H1 (cell line): ENCODE data around the gene UBD.

Experiments
- CBX5 ChIP-seq: fragments of 300-800, 300-1000 bp; sonication (generic); IDR thresholded peaks from 2 replicates; pipeline ENCODE4 v1.7.1; 2016; ENCODE audit warnings: antibody characterized with exemption, low read length, low read depth
- CREB1 ChIP-seq: IDR thresholded peaks from 2 replicates; pipeline ENCODE4 v1.6.1; 2012; ENCODE audit warnings: inconsistent platforms
- EZH2 ChIP-seq: fragments of 200-600 bp; sonication (generic); IDR thresholded peaks from 2 replicates; pipeline ENCODE4 v1.7.1; 2012; ENCODE audit warnings: low read depth, mild to moderate bottlenecking, moderate library complexity, low read length, inconsistent platforms; ENCODE audit not compliant: severe bottlenecking
- KDM5A ChIP-seq: fragments of 200-600 bp; IDR thresholded peaks from 2 replicates; pipeline ENCODE4 v1.7.1; 2012; ENCODE audit warnings: mild to moderate bottlenecking, low read length, inconsistent platforms, mixed read lengths
- PHF8 ChIP-seq: fragments of 200-600 bp; sonication (generic); conservative IDR thresholded peaks from 2 replicates; pipeline ENCODE4 v1.7.1; 2012; ENCODE audit warnings: low read depth, mild to moderate bottlenecking, inconsistent platforms, low read length, moderate library complexity
- POLR2A ChIP-seq, 2 experiments: IDR thresholded peaks; 1 replicate in 1 of 2; 2 replicates in 1 of 2; pipeline ENCODE4 v1.6.1; 2011; ENCODE audit warnings: low read depth in 2 of 2, low read length in 2 of 2, mild to moderate bottlenecking in 2 of 2; ENCODE audit errors: control extremely low read depth in 1 of 2
- TAF1 ChIP-seq: IDR thresholded peaks from 2 replicates; pipeline ENCODE4 v1.6.1; 2011; ENCODE audit warnings: mild to moderate bottlenecking, low read depth, low read length
- TF ChIP-seq, protein P1 (sequence below), 3 experiments: IDR thresholded peaks; 1 replicate in 2 of 3; 2 replicates in 1 of 3; pipeline versions ENCODE4 v1.5.1 to v1.6.1; 2011; ENCODE audit warnings: low read length in 3 of 3, mild to moderate bottlenecking in 3 of 3, inconsistent platforms in 2 of 3, low read depth in 1 of 3, moderate library complexity in 1 of 3; ENCODE audit not compliant: insufficient read depth in 1 of 3; ENCODE audit errors: control extremely low read depth in 1 of 3
- TF ChIP-seq, protein P2 (sequence below): IDR thresholded peaks from 2 replicates; pipeline ENCODE4 v1.6.1; 2012; ENCODE audit warnings: low read length, inconsistent platforms
- TF ChIP-seq, protein P3 (sequence below): IDR thresholded peaks from 2 replicates; pipeline ENCODE4 v1.6.1; 2011; ENCODE audit warnings: low read length, improper control_type of control experiment

DNA sequence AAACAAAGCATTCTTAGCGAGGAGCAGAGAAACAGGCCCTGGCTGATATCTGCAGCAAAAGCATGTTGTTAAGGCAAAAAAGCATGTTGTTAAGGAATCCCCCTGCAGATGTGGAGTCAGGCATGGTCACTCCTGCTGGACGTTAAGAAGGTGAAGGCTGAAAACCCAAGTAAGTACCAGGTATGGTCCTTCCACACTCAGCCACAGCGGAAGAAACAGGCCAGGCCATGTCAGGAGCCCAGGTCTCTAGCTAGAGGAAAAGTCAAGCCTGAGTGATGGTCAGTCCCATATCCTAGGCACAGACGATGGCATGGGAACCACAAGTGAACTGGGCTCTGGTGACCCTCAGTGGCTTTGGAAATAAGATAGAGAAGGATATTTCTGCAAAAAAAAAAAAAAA is 39.3 kb downstream of the UBD start:
- TF ChIP-seq POLR2A (IDR thresholded peaks at IDR 0.05; ENCODE audit: control extremely low read depth in 1 of 2, low read depth in 2 of 2, low read length in 2 of 2) (no peak), CREB1 (no peak), CBX5 (no peak), EZH2 (no peak), KDM5A (no peak), TAF1 (no peak), PHF8 (no peak)
- TF ChIP-seq, protein P1, sequence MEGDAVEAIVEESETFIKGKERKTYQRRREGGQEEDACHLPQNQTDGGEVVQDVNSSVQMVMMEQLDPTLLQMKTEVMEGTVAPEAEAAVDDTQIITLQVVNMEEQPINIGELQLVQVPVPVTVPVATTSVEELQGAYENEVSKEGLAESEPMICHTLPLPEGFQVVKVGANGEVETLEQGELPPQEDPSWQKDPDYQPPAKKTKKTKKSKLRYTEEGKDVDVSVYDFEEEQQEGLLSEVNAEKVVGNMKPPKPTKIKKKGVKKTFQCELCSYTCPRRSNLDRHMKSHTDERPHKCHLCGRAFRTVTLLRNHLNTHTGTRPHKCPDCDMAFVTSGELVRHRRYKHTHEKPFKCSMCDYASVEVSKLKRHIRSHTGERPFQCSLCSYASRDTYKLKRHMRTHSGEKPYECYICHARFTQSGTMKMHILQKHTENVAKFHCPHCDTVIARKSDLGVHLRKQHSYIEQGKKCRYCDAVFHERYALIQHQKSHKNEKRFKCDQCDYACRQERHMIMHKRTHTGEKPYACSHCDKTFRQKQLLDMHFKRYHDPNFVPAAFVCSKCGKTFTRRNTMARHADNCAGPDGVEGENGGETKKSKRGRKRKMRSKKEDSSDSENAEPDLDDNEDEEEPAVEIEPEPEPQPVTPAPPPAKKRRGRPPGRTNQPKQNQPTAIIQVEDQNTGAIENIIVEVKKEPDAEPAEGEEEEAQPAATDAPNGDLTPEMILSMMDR (IDR thresholded peaks at IDR 0.05; ENCODE audit: control extremely low read depth in 1 of 3, insufficient read depth in 1 of 3, low read depth in 1 of 3, low read length in 3 of 3), result no peak
- TF ChIP-seq, protein P2, sequence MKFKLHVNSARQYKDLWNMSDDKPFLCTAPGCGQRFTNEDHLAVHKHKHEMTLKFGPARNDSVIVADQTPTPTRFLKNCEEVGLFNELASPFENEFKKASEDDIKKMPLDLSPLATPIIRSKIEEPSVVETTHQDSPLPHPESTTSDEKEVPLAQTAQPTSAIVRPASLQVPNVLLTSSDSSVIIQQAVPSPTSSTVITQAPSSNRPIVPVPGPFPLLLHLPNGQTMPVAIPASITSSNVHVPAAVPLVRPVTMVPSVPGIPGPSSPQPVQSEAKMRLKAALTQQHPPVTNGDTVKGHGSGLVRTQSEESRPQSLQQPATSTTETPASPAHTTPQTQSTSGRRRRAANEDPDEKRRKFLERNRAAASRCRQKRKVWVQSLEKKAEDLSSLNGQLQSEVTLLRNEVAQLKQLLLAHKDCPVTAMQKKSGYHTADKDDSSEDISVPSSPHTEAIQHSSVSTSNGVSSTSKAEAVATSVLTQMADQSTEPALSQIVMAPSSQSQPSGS, result no peak
- TF ChIP-seq, protein P3, sequence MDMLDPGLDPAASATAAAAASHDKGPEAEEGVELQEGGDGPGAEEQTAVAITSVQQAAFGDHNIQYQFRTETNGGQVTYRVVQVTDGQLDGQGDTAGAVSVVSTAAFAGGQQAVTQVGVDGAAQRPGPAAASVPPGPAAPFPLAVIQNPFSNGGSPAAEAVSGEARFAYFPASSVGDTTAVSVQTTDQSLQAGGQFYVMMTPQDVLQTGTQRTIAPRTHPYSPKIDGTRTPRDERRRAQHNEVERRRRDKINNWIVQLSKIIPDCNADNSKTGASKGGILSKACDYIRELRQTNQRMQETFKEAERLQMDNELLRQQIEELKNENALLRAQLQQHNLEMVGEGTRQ, result no peak
